Cardiac septum (tissue), 1 donor: ENCODE measurements around the gene KCNC4. TPM values are rescaled to one million over a fixed set of nuclear protein-coding genes. Genes with fewer than 3 reads are reported as not detected.

ENCODE experiments used
- DNase-seq: peaks from one replicate; pipeline ENCODE4 v3.0.0-alpha.2; 2020; ENCODE audit warnings: low spot score
- intact Hi-C: fragments of 100-400 bp; cut with DNase I; formaldehyde crosslinking; loops from one replicate; pipeline ENCODE4 v1.14.0; 2022
- total RNA-seq: library from RNA; stranded (reverse); fragmentation: NEBNext Ultra II Directional; extraction: Animal tissue kit (Norgen Biotek cat#: 25700); gene quantifications from one replicate; pipeline ENCODE4 v1.2.1, GENCODE V29; 2021
- donor health status: DM: no; HTN: no; CAD: no.

Gene KCNC4
- total RNA-seq, 1 donor from 2014 or later = 16.6 TPM

DNA sequence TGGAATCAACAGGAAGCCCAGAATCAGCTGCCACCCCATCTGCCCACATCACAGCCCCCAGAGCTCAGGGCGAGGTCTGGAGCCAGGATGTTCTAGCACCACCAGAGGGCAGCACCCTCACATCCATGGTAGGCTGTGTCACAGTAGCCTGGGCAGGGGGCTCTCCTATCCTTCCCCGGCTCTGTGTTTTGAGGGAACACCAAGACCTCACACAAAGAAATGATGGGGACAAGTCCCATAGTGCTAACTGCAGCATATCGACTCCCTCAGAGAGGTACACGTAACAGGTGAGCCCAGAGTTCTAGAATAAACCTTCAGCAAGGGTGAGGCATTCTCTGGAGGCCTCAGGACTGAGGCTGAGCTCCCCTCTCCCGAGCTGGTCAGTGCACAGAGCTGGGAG is 2.3 kb upstream of the KCNC4 start:
- intact Hi-C loops = loop anchor here (1.0 to 10.0 kb wide), 4 partner anchors 104 to 407 kb away; partner anchors contain the start of gene LAMTOR5
- peak; percentile 84 for DNase-seq

DNA sequence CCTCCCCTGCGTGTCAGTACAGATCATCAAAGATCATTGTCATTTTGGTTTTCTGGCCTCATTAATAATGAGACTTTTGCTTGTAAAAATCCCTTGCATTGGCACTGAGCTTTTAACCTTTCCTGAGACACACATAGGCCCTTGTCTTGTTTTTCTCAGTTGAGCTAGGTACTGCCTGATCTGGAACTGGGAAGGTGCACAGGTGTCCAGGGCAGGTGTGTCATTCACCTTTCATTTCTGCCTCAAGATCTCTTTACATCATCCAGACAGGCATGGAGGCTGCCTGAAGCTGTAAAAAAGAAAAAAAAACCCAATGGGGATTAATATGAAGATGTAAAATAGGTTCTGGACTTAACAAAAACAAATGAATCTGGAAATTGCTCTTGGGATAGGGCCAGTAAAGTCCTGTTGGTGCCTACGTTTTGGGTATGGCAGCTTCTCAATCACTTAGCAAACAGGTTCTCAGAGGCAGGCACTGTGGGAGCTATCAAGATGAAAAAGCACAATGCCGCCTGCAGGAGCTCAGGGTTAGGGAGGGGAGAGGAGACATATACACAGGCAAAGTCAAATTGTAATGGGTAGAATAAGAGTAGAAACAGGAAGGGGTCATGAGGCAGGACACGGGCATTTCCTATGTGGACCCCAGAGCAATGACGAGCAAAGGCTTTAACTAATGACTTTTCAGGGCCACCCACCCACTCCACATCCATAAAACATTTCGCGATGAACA is 1.0 kb upstream of the KCNC4 start:
- intact Hi-C loops = loop anchor here (1.0 to 10.0 kb wide), 4 partner anchors 103 to 406 kb away; partner anchors contain the start of gene LAMTOR5
- DNase-seq = no peak

DNA sequence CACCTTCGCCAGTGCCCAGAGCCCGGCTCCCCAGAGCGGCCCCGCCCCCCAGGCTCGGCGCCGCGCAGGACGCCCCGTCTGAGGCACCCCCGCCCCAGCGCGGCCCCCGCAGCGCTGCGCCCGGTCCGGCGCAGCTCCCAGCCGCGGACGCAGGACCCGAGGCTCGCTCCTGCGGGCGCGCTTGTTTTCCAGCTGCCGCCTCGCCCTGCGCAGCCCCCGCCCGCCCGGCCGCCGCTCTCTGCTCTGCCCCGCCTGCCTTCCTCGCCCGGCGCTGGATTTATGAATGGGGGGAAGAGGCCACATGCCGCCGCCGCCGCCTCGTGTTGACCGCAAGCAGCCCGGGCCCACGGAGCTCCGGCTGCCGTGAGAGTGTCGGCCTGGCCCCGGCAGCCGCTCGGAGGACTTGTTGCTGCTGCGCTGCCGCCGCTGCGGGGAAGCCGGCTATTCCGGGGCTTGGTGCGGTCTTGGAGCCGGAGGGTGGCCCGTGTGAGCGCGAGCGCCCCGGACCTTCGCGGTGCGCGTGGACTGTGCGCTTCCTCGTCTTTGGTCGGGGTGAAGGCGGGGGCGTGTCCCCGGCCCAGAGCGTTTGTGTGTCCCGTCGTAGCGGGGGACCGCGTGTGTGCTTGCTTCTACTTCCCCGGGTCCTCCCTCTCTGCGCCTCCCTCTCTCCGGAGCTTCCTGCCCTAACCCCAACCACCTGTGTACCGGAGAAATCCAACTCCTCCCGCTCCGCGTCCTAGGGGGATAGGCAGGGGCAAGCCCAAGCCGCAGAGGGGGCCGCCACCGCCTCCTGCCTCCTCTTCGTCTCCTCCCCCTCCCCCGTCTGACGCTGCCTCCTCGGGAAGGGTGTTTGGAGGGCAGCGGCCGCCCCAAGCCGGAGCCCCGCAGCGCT is 736 bp downstream of the KCNC4 start:
- intact Hi-C loops = loop anchor here (1.0 to 5.0 kb wide), 2 partner anchors 51 to 127 kb away; no protein-coding TSS in a partner anchor
- DNase-seq = no peak

DNA sequence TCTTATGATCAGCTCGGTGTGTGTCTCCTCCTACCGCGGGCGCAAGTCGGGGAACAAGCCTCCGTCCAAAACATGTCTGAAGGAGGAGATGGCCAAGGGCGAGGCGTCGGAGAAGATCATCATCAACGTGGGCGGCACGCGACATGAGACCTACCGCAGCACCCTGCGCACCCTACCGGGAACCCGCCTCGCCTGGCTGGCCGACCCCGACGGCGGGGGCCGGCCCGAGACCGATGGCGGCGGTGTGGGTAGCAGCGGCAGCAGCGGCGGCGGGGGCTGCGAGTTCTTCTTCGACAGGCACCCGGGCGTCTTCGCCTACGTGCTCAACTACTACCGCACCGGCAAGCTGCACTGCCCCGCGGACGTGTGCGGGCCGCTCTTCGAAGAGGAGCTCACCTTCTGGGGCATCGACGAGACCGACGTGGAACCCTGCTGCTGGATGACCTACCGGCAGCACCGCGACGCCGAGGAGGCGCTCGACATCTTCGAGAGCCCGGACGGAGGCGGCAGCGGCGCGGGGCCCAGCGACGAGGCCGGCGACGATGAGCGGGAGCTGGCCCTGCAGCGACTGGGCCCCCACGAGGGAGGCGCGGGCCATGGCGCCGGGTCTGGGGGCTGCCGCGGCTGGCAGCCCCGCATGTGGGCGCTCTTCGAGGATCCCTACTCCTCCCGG is 1.5 kb downstream of the KCNC4 start:
- intact Hi-C loops = loop anchor here (5.0 kb wide), 1 partner anchor 51 kb away; no protein-coding TSS in a partner anchor
- DNase-seq = no peak

DNA sequence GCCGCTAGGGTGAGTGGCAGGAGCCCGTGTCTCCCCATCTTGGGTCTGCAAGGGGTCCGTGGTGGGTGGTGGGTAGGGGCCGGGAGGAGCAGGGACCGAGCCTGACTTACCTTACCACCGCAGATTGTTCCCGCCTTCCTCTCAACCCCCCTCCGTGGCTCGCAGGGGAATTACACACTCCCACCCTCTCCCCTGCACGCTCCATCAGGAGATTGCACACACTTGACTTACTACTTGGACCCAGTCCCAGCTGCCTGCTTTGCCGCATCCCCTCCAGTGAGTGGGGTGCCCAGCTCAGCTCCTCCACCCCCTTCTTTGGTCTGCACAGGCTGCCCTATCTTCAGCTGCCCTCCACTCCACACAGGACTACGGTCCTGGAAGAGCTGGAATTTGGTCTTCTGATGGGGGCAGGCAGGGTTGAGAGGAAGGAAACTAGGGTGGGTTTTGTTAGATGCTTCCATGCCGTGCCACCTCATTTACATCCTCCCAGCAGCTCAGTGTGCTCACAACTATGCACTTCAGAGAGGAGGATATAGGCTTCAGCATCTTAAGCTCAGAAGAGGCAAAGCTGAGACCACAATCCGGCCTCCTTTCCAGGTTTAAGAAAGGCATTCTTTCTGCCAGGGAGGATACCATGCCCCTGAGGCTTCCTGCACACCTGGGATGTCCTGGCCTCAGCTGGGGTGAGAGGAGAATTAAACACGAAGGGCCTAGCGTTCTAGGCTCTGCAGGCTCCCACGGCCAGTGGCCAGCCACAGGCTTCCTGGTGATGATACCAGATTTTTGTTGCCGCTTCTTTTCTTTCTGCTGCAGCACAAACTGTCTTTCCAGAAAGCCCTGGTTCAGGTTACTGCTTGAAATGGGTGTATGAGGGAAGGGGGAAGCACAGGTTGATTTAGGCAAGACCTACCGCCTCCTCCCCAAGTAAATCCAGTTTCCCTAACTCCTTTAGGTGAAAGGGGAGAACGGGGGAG is 2.3 kb downstream of the KCNC4 start:
- DNase-seq = no peak
- intact Hi-C loops = loop anchor here (5.0 kb wide), 1 partner anchor 50 kb away; no protein-coding TSS in a partner anchor

DNA sequence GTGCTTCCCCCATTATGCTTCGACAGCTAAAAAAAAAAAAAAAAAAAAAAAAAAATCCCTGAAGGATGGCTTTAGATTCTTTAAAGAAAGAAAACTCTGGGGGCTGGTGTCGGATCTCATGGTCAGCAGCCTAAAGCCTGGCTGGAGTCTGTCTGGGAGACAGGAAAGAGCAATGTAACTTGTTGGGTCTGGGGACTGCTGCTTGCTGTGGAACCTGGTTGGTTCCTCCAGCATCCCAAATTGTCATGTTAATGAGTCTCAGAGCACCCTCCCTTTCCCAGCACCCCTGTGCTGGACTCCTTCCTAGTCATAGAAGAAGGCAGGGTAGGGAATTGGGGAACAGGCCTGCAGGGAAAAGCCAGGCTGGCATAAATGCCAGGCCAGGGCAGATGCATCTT is 3.0 kb downstream of the KCNC4 start:
- intact Hi-C loops = loop anchor here (5.0 kb wide), 1 partner anchor 49 kb away; no protein-coding TSS in a partner anchor
- no peak for DNase-seq

DNA sequence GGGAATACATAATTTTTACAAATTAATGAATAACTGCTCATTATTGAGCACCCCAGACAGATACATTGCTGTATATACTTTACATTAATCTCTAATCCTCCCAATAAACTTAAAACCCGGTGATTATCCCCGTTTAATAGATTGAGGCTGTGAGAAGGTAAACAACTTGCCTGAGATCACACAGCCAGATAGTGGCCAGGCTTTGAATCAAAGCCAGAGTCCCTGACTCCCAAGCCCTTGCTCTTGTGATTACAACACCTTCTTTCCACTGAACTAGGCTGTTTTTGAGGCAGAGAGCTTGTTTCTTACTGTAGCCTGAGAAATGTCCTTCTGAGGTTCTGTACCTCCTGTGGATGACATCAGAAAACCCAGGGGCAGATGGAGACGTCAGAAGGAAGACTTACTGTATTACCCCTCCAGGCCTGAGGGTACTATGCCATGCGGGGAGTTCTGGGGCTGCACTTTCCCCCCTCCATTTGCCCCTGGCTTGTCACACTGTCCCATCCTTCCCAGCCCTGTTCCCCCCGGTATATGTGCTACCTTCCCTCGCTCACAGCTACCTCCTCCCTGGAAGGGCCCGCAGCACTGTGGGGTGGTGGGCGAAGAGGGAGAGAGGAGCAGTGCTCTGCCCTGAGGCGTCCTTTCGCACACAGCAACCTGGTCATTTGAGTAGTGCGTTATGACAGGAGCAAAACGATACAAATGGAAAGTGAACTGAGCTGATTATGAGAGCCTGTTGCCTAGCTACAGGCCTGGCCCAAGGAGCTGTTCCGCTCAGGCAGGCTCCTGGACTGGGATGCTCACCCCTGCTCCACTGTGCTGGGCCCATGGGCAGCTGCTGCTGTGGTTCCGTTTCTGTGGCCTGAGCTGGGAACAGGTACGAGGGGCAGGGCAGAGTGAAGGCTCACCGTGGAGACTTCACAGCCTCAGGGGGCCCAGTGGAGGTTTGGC is 4.6 kb downstream of the KCNC4 start:
- intact Hi-C loops = loop anchor here (5.0 kb wide), 1 partner anchor 48 kb away; no protein-coding TSS in a partner anchor
- no peak for DNase-seq

DNA sequence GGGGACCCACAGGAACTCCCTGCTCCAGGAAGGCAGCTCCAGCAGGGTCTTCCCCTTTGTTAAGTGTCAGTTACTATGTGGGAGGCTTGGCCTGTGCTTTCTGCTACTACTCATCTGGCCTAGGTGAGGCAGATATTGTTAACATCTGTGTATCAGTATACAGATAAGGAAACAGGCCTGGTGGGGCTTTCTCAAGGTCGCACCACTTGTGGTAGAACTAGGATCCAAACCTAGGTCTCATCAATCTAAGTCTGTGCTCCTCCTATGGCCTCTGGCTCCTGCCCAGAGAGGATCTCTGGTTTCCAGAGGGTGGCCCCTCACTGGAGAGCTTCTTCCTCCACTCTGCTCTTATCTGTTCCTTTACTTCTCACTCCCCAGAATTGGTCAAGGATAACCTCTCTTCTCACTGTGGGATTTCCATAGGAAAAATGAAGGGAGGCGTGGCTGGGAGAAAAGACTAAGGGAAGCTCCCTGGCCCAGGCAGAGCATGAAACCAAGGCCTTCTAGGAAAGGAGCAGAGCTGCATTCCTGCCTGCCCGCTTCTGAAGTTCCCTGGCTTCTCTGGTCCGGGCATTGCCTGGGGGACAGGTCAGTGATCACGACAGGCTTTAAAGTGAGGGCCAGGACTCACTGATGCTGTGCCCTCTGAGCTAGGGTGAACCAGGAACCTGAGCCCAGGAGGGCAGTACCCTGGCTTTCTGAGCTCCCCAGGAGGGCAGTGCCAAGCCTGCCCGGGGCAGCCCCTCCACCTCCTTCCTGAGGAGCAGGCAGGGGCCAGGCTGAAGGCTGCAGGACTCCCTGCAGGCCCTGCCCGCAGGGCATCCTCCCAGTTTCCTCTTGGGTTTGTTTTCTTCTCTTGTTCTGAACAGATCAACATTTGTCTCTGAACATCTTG is 5.8 kb downstream of the KCNC4 start:
- intact Hi-C loops = no loop called here
- no peak for DNase-seq

DNA sequence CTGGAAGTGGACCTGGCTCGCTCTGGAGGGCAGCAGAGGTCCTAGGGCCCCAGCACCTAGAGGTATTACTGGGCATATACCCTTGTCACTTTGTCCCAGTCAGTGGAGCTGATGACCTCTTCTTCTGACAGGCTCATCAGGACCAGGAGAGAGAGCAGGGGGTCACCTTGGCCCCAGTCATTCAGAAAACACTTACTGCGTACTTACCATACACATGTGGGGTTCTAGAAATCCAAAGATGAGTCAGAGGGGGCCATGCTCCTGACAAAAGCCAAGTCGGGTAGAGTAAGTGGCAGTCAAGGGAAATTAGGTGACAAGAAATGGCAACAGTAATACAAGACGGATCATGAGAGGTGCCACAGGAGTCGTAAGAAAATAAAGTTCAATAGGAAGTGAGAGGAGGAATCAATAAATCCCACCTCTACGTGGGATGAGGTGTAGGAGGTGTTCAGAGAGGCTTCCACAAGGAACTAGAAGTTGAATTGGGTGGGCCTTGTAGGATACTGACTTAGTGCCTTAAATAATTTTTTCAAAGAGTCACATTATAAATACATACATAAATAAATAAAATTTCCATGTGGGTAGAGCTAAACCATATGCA is 6.8 kb downstream of the KCNC4 start:
- no peak for DNase-seq
- intact Hi-C loops = no loop called here

DNA sequence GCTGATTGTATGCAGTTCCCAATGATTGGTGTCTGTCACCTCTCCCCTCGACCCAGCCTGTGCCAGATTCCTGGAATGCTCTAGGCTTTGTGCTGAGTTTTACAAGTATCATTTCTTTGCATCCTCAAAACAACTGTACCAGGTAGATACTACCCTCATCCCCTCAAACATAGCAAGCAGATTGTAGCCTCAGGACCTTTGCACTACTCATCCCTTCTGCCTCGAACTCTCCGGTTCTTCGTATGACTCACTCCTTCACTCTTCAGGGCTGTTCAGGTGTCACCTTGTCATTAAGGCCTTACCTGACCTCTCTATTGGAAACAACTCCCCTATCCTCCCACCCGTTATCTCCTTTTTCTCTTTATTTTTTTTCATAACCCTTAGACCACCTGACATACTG is 8.0 kb downstream of the KCNC4 start:
- intact Hi-C loops = no loop called here
- no peak for DNase-seq

DNA sequence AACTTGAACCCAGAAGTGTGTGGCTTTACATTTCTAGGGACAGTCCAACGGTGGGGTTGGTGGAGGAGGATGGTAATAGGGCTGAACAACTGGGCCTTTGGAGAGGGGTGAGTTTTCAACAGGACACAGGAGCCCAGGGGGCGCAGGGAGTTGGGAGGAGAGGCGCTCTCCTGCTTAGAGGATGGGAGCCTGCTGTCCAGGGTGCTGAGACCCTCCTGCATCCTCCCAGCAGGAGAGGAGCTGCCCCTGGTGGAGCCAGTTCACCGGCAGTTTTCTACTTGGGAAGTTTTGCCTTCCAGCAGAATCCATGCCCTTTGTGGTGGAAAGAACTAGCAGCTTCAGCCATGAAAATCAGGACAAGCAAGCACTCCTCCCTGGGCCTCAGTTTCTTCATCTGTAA is 8.6 kb downstream of the KCNC4 start:
- no peak for DNase-seq
- intact Hi-C loops = no loop called here

DNA sequence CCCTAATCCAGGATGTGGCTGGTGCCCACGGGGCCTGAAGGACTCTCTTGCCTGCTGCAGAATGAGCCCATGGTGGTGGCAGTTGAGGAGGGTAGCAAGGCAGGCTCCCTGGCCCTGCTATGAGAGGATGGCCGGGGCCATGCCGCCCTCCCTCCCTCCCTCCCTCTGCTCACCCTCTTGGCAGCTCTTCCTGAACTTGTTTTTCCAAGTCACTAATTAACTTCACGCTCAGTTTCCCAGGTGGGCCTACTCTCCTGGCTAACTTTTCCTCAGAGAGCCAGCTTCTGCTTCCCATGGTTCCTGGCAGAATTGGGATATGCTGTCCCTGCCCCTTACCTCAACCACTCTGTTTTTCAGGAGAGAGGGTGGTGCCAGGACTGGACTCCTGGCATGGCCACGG is 10.2 kb downstream of the KCNC4 start:
- DNase-seq = no peak
- intact Hi-C loops = no loop called here

DNA sequence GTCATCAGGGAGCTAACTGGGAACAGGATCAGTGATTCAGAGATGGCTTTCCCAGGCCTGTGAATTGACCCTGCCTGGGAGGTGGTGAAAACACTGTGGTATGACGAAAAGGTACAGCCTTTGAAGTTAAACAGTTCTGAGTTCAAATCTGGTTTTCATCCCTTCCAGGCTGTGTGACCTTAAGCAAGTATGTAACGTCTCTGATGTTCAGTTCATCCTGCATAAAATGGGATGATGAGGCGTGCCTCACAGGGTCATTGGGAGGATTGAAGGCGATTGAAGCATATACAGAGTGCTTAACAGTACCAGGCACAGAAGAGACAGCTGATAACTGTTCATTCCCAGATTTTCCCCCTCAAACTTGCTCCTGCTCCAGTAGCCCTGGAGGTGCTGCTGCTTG is 11.0 kb downstream of the KCNC4 start:
- intact Hi-C loops = no loop called here

DNA sequence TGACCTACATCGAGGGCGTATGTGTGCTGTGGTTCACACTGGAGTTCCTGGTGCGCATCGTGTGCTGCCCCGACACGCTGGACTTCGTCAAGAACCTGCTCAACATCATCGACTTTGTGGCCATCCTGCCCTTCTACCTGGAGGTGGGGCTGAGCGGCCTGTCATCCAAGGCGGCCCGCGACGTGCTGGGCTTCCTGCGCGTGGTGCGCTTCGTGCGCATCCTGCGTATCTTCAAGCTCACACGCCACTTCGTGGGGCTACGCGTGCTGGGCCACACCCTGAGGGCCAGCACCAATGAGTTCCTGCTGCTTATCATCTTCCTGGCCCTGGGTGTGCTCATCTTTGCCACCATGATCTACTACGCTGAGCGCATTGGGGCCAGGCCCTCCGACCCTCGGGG is 13.0 kb downstream of the KCNC4 start:
- DNase-seq = no peak
- intact Hi-C loops = no loop called here

More for the DNA sequence above, 11.0 kb downstream of the KCNC4 start:
- no peak for DNase-seq

DNA sequence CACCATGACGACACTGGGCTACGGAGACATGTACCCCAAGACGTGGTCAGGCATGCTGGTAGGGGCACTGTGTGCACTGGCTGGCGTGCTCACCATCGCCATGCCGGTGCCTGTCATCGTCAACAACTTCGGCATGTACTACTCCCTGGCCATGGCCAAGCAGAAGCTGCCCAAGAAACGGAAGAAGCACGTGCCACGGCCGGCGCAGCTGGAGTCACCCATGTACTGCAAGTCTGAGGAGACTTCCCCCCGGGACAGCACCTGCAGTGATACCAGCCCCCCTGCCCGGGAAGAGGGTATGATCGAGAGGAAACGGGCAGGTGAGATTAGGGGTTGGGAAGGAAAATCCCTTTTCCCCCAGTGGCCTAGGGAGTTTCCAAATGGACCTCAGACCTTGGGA is 13.5 kb downstream of the KCNC4 start:
- intact Hi-C loops = no loop called here

DNA sequence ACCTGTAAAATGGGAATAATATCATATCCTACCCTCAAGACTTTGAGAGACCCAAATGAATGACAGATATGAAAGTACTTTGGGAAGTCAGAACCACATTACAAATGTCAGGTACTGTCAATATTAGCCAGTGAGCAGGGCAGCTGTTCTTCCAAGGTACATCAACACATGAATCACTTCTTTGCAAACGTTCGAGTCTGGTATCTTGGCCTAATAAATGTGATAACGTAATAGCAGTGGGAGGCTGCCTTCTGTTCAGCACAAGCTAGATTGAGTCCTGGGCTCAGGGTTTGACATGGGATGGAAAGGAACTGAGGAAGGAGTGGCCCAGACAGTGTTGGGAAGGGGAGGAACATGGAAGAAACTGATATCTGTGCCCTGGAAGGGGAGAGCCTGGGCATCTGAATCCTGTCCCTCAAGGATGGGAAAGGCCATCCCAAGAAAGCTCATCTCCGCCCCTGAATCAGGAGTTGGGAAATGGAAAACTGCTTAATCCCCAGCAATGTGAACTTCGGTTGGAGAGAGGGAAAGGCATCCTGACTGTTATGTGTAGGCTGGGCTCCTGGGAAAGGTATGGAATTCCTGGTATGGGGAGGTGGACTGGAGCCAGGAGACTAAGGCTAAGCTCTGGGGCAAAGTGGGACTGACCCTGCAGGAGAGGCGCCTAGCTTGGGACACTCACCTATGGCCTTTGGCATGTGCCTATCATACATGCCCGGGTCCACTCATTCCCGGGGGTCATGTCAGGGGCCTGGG is 14.3 kb downstream of the KCNC4 start:
- intact Hi-C loops = no loop called here
- DNase-seq = no peak

More for the DNA sequence above, 13.5 kb downstream of the KCNC4 start:
- DNase-seq = no peak
